WTC11 (cell line): ENCODE data around the gene CTAGE9. TPM values are rescaled to one million over a fixed set of nuclear protein-coding genes. Genes with fewer than 3 reads are reported as not detected.

Experiments used
- ATAC-seq: fragments of 200-7000 bp; cut with Tn5 transposase; 2 replicates; pipeline ENCODE4 v1.10.0; 2021; ENCODE audit warnings: mild to moderate bottlenecking, moderate library complexity
- CTCF ChIA-PET: fragments of 300-600 bp; sonication (Branson Sonifier 250); formaldehyde crosslinking; loops from one replicate; lab custom pipeline; 2021; ENCODE audit warnings: antibody characterized with exemption; lab: Charles Lee
- POLR2A ChIA-PET: fragments of 350-600 bp; sonication (Branson Sonifier 250); formaldehyde crosslinking; loops from one replicate; lab custom pipeline; 2021; ENCODE audit warnings: antibody characterized with exemption; lab: Charles Lee
- DNase-seq: peaks from one replicate; pipeline ENCODE4 v3.0.0; 2021; ENCODE audit warnings: low spot score
- H3K27ac Mint-ChIP-seq: 2 replicates; pipeline ENCODE4 v1.8.0; 2021; ENCODE audit warnings: mixed read lengths
- H3K27me3 Mint-ChIP-seq: 2 replicates; pipeline ENCODE4 v1.8.0; 2021; ENCODE audit warnings: low read depth, mild to moderate bottlenecking, moderate library complexity, mixed read lengths
- H3K36me3 Mint-ChIP-seq: 2 replicates; pipeline ENCODE4 v1.8.0; 2021; ENCODE audit warnings: mixed read lengths
- H3K4me1 Mint-ChIP-seq: 2 replicates; pipeline ENCODE4 v1.8.0; 2022; ENCODE audit warnings: mixed read lengths
- H3K4me3 Mint-ChIP-seq: 2 replicates; pipeline ENCODE4 v1.8.0; 2021; ENCODE audit warnings: mild to moderate bottlenecking, moderate library complexity, mixed read lengths
- H3K9me3 Mint-ChIP-seq: 2 replicates; pipeline ENCODE4 v1.8.0; 2021; ENCODE audit warnings: mixed read lengths
- AFF4 ChIP-seq: sonication (generic); formaldehyde crosslinking; IDR thresholded peaks from 2 replicates; pipeline ENCODE4 v1.8.1; 2023; ENCODE audit warnings: mild to moderate bottlenecking, missing genetic modification reagents, borderline replicate concordance
- ATF1 ChIP-seq: sonication (generic); formaldehyde crosslinking; IDR thresholded peaks from 2 replicates; pipeline ENCODE4 v1.8.1; 2023; ENCODE audit warnings: mild to moderate bottlenecking, moderate library complexity, missing genetic modification reagents
- EMX1 ChIP-seq: fragments of 250-450 bp; sonication (Bioruptor Pico); IDR thresholded peaks from 2 replicates; pipeline ENCODE4 v1.8.0; 2021; ENCODE audit warnings: mild to moderate bottlenecking
- GABPB1 ChIP-seq: sonication (generic); formaldehyde crosslinking; IDR thresholded peaks from 2 replicates; pipeline ENCODE4 v1.8.1; 2023; ENCODE audit warnings: mild to moderate bottlenecking, missing genetic modification reagents
- GTF2I ChIP-seq: fragments of 250-450 bp; sonication (Bioruptor Pico); conservative IDR thresholded peaks from 2 replicates; pipeline ENCODE4 v1.4.0; 2021; ENCODE audit warnings: mild to moderate bottlenecking
- IRF1 ChIP-seq: sonication (generic); formaldehyde crosslinking; IDR thresholded peaks from 2 replicates; pipeline ENCODE4 v1.8.0; 2023; ENCODE audit warnings: missing genetic modification reagents
- IRF2 ChIP-seq: sonication (generic); formaldehyde crosslinking; IDR thresholded peaks from 2 replicates; pipeline ENCODE4 v1.8.0; 2022; ENCODE audit warnings: low read depth, missing genetic modification reagents, borderline replicate concordance
- NFE2L1 ChIP-seq: sonication (generic); formaldehyde crosslinking; IDR thresholded peaks from 2 replicates; pipeline ENCODE4 v1.8.1; 2023; ENCODE audit warnings: missing genetic modification reagents
- NFYB ChIP-seq: sonication (generic); formaldehyde crosslinking; conservative IDR thresholded peaks from 2 replicates; pipeline ENCODE4 v1.8.0; 2022; ENCODE audit warnings: low read depth, missing genetic modification reagents
- NR3C1 ChIP-seq: sonication (generic); formaldehyde crosslinking; conservative IDR thresholded peaks from 2 replicates; pipeline ENCODE4 v1.8.1; 2023; ENCODE audit warnings: low read depth, mild to moderate bottlenecking, missing genetic modification reagents
- RORB ChIP-seq: fragments of 250-450 bp; sonication (Bioruptor Pico); IDR thresholded peaks from 2 replicates; pipeline ENCODE4 v1.9.0; 2021; ENCODE audit warnings: mild to moderate bottlenecking
- SMAD3 ChIP-seq: sonication (generic); formaldehyde crosslinking; IDR thresholded peaks from 2 replicates; pipeline ENCODE4 v1.8.0; 2022; ENCODE audit warnings: missing genetic modification reagents, mild to moderate bottlenecking, borderline replicate concordance
- STAT6 ChIP-seq: sonication (generic); formaldehyde crosslinking; conservative IDR thresholded peaks from 2 replicates; pipeline ENCODE4 v1.8.1; 2023; ENCODE audit warnings: mild to moderate bottlenecking, low read depth, missing genetic modification reagents, moderate library complexity
- TCF7 ChIP-seq: sonication (generic); formaldehyde crosslinking; IDR thresholded peaks from 2 replicates; pipeline ENCODE4 v1.8.0; 2022; ENCODE audit warnings: mild to moderate bottlenecking, low read depth, missing genetic modification reagents, moderate library complexity
- ZNF121 ChIP-seq: sonication (generic); formaldehyde crosslinking; IDR thresholded peaks from 2 replicates; pipeline ENCODE4 v1.8.0; 2023; ENCODE audit warnings: missing genetic modification reagents
- ZNF416 ChIP-seq: fragments of 250-450 bp; sonication (Bioruptor Pico); IDR thresholded peaks from 2 replicates; pipeline ENCODE4 v1.9.0; 2021; ENCODE audit warnings: mild to moderate bottlenecking, inconsistent platforms
- ZNF423 ChIP-seq: fragments of 250-450 bp; sonication (Bioruptor Pico); IDR thresholded peaks from 2 replicates; pipeline ENCODE4 v2.1.2; 2022; ENCODE audit warnings: mild to moderate bottlenecking, moderate library complexity
- total RNA-seq: library from RNA; stranded (reverse); gene quantifications from 3 replicates; pipeline ENCODE4 v1.2.3, GENCODE V29; 2021
- TF ChIP-seq, protein P1 (sequence below): fragments of 250-450 bp; sonication (Bioruptor Pico); IDR thresholded peaks from 2 replicates; pipeline ENCODE4 v1.9.0; 2021; ENCODE audit warnings: mild to moderate bottlenecking, borderline replicate concordance
- TF ChIP-seq, protein P2 (sequence below): sonication (generic); formaldehyde crosslinking; IDR thresholded peaks from 2 replicates; pipeline ENCODE4 v1.8.0; 2022; ENCODE audit warnings: missing genetic modification reagents

Gene CTAGE9
- total RNA-seq, 1 experiment from 2014 or later, result 0.09 TPM

DNA sequence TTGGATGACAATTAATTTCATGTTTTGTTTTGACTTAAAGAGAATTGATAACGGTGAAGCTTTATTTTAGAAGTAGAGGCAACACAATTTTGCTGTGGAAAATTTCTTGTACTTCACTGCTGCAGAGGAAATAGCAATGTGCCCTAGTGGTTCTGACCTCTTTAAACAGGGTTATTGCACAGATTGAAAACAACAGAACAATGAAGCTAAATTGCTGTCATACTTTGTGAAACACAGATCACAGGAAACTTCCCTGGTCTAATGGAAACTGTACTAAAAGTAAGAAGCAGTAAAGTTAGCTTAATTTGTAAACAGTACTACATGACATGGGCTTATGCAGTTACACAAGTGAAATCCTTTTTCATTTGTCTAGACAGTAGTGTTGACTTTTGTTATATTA is 40.9 kb downstream of the CTAGE9 start (continued):
- TF ChIP-seq IRF2 (CRISPR knock-in tag), result no peak
- TF ChIP-seq ZNF423 (CRISPR knock-in tag), result no peak
- no peak for TF ChIP-seq EMX1
- TF ChIP-seq IRF1 (CRISPR knock-in tag), result no peak
- no peak for TF ChIP-seq NFYB (CRISPR knock-in tag)
- TF ChIP-seq NR3C1 (CRISPR knock-in tag), result no peak
- no peak for TF ChIP-seq SMAD3 (CRISPR knock-in tag)
- no peak for TF ChIP-seq NFE2L1 (CRISPR knock-in tag)

DNA sequence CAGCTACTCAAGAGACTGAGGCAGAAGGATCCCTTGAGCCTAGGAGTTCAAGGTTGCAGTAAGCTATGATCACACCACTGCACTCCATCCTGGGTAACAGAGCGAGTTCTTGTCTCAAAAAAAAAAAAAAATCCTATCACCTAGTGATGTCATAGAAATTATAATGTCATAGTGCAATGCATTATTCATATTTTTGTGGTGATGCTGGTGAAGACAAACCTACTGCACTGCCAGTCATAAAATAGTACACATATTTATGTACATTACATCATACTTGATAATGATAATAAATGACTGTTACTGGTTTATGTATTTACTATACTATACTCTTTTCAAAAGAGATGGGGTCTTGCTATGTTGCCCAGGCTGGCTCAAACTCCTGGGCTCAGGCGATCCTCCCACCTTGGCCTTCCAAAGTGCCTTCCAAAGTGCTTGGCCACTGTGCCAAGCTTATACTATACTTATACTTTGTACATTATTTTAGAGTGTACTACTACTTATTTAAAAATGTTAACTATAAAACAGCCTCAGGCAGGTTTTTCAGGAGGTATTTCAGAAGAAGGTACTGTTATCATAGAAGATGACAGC is 47.1 kb downstream of the CTAGE9 start:
- no peak overlapping the region for H3K4me3 Mint-ChIP-seq
- peaks cover 37% of the 10 kb centered on the region for H3K27me3 Mint-ChIP-seq
- ATAC-seq (no peak), DNase-seq (no peak)
- no peaks in the 10 kb centered on the region for H3K4me1 Mint-ChIP-seq
- H3K9me3 Mint-ChIP-seq, result peaks cover 5% of the 10 kb centered on the region; the same call in 1 of the 2 replicates
- no peak overlapping the region for H3K27ac Mint-ChIP-seq
- POLR2A ChIA-PET, result interaction anchor here (0.6 kb wide), 2 partner anchors 42 to 47 kb away, joined by 3 read pairs; no protein-coding TSS in a partner anchor
- TF ChIP-seq ZNF121 (CRISPR knock-in tag) (peak; percentile 58; the same call in 1 of the 2 replicates), RORB (no peak)
- CTCF ChIA-PET, result interaction anchor here (0.6 kb wide), 1 partner anchor 277 kb away, joined by 3 read pairs; no protein-coding TSS in a partner anchor
- H3K36me3 Mint-ChIP-seq, result no peaks in the 10 kb centered on the region

GRCh38 chr6:131660195-131660594 is 50.6 kb downstream of the CTAGE9 start:
- Mint-ChIP-seq H3K27me3 (peaks cover 23% of the 10 kb centered on the region), H3K4me1 (no peaks in the 10 kb centered on the region), H3K4me3 (no peak overlapping the region), H3K9me3 (peaks cover 5% of the 10 kb centered on the region; the same call in 1 of the 2 replicates), H3K27ac (no peak overlapping the region), H3K36me3 (no peaks in the 10 kb centered on the region)
- ChIA-PET POLR2A (no interaction called here), CTCF (no interaction called here)
- ATAC-seq (no peak), DNase-seq (no peak)
- TF ChIP-seq AFF4, result no peak
- no peak for TF ChIP-seq ATF1 (CRISPR knock-in tag)
- TF ChIP-seq, protein P1, sequence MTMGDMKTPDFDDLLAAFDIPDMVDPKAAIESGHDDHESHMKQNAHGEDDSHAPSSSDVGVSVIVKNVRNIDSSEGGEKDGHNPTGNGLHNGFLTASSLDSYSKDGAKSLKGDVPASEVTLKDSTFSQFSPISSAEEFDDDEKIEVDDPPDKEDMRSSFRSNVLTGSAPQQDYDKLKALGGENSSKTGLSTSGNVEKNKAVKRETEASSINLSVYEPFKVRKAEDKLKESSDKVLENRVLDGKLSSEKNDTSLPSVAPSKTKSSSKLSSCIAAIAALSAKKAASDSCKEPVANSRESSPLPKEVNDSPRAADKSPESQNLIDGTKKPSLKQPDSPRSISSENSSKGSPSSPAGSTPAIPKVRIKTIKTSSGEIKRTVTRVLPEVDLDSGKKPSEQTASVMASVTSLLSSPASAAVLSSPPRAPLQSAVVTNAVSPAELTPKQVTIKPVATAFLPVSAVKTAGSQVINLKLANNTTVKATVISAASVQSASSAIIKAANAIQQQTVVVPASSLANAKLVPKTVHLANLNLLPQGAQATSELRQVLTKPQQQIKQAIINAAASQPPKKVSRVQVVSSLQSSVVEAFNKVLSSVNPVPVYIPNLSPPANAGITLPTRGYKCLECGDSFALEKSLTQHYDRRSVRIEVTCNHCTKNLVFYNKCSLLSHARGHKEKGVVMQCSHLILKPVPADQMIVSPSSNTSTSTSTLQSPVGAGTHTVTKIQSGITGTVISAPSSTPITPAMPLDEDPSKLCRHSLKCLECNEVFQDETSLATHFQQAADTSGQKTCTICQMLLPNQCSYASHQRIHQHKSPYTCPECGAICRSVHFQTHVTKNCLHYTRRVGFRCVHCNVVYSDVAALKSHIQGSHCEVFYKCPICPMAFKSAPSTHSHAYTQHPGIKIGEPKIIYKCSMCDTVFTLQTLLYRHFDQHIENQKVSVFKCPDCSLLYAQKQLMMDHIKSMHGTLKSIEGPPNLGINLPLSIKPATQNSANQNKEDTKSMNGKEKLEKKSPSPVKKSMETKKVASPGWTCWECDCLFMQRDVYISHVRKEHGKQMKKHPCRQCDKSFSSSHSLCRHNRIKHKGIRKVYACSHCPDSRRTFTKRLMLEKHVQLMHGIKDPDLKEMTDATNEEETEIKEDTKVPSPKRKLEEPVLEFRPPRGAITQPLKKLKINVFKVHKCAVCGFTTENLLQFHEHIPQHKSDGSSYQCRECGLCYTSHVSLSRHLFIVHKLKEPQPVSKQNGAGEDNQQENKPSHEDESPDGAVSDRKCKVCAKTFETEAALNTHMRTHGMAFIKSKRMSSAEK, result no peak
- TF ChIP-seq, protein P2, sequence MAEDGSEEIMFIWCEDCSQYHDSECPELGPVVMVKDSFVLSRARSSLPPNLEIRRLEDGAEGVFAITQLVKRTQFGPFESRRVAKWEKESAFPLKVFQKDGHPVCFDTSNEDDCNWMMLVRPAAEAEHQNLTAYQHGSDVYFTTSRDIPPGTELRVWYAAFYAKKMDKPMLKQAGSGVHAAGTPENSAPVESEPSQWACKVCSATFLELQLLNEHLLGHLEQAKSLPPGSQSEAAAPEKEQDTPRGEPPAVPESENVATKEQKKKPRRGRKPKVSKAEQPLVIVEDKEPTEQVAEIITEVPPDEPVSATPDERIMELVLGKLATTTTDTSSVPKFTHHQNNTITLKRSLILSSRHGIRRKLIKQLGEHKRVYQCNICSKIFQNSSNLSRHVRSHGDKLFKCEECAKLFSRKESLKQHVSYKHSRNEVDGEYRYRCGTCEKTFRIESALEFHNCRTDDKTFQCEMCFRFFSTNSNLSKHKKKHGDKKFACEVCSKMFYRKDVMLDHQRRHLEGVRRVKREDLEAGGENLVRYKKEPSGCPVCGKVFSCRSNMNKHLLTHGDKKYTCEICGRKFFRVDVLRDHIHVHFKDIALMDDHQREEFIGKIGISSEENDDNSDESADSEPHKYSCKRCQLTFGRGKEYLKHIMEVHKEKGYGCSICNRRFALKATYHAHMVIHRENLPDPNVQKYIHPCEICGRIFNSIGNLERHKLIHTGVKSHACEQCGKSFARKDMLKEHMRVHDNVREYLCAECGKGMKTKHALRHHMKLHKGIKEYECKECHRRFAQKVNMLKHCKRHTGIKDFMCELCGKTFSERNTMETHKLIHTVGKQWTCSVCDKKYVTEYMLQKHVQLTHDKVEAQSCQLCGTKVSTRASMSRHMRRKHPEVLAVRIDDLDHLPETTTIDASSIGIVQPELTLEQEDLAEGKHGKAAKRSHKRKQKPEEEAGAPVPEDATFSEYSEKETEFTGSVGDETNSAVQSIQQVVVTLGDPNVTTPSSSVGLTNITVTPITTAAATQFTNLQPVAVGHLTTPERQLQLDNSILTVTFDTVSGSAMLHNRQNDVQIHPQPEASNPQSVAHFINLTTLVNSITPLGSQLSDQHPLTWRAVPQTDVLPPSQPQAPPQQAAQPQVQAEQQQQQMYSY (CRISPR knock-in tag), result no peak
- TF ChIP-seq ZNF416 (CRISPR knock-in tag), result no peak
- TF ChIP-seq TCF7 (CRISPR knock-in tag), result no peak
- TF ChIP-seq GTF2I (CRISPR knock-in tag), result no peak
- TF ChIP-seq GABPB1 (CRISPR knock-in tag), result no peak
- TF ChIP-seq STAT6 (CRISPR knock-in tag), result no peak
